ENCODE results near the gene ZHX3.

The ZHX3 gene

DNA sequence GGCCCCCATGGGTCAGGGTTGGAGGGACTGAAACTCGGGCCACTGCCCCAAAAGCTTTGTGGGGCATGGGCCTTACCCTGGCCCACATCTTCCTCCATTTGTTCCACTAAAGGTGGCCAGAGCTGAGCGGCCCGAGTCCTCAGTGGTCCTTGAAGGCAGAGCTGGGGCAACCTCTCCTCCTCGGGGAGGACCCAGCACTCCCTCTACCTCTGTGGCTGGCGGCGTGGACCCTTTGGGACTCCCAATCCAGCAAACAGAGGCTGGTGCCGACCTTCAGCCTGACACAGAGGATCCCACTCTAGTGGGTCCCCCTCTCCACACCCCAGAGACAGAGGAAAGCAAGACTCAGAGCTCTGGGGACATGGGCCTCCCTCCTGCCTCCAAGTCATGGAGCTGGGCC is 32.4 kb upstream of the ZHX3 start:
- TF ChIP-seq, protein P1, sequence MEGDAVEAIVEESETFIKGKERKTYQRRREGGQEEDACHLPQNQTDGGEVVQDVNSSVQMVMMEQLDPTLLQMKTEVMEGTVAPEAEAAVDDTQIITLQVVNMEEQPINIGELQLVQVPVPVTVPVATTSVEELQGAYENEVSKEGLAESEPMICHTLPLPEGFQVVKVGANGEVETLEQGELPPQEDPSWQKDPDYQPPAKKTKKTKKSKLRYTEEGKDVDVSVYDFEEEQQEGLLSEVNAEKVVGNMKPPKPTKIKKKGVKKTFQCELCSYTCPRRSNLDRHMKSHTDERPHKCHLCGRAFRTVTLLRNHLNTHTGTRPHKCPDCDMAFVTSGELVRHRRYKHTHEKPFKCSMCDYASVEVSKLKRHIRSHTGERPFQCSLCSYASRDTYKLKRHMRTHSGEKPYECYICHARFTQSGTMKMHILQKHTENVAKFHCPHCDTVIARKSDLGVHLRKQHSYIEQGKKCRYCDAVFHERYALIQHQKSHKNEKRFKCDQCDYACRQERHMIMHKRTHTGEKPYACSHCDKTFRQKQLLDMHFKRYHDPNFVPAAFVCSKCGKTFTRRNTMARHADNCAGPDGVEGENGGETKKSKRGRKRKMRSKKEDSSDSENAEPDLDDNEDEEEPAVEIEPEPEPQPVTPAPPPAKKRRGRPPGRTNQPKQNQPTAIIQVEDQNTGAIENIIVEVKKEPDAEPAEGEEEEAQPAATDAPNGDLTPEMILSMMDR (IDR thresholded peaks at IDR 0.05; ENCODE audit: low read depth, low read length, poor library complexity, severe bottlenecking), result no peak
- TF ChIP-seq EZH2phosphoT487 (IDR thresholded peaks at IDR 0.05; ENCODE audit: borderline replicate concordance, low read length), result no peak
- Histone ChIP-seq H3K9me3 (ENCODE audit: control insufficient read depth, insufficient read depth, low read length) (no peaks in the 10 kb centered on the region), H3K36me3 (ENCODE audit: control insufficient read depth, low read length) (no peaks in the 10 kb centered on the region), H3K4me3 (ENCODE audit: low read length) (no peak overlapping the region), H3K4me2 (ENCODE audit: low read length) (no peak overlapping the region), H3K27ac (ENCODE audit: low read depth, low read length) (no peak overlapping the region), H3F3A (ENCODE audit: control insufficient read depth, insufficient read depth) (no peaks in the 10 kb centered on the region), H4K20me1 (ENCODE audit: control insufficient read depth, insufficient read depth, low read depth, low read length) (no peaks in the 10 kb centered on the region), H3K79me2 (ENCODE audit: control insufficient read depth, low read length) (no peaks in the 10 kb centered on the region), H3K4me1 (ENCODE audit: control insufficient read depth, low read length) (no peaks in the 10 kb centered on the region), H3K27me3 (ENCODE audit: control insufficient read depth, low read length) (no peaks in the 10 kb centered on the region), H3K9me2 (replicated peaks; ENCODE audit: control insufficient read depth, low read length) (no peaks in the 10 kb centered on the region)

DNA sequence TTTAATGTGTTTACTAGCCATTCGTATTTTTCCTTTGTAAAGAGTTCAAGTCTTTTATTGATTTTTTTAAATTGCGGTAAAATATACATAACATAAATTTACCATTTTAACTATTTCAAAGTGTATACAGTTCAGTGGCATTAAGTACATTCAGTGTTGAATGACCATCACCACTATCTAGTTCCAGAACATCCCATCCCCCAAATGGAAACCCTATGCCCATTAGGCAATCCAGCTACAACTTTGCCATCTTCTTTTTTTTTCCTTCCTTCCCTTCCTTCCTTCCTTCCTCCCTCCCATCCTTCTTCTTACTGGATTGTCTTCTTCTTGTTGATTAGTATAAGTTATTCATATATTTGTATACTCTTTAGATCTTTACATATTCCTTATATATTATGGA is 31.7 kb upstream of the ZHX3 start:
- Histone ChIP-seq H3K4me3 (ENCODE audit: low read length) (no peak overlapping the region), H3K4me2 (ENCODE audit: low read length) (no peak overlapping the region), H3K36me3 (ENCODE audit: control insufficient read depth, low read length) (no peaks in the 10 kb centered on the region), H3K27ac (ENCODE audit: low read depth, low read length) (no peak overlapping the region), H4K20me1 (ENCODE audit: control insufficient read depth, insufficient read depth, low read depth, low read length) (no peaks in the 10 kb centered on the region), H3K9me3 (ENCODE audit: control insufficient read depth, insufficient read depth, low read length) (no peaks in the 10 kb centered on the region), H3K79me2 (ENCODE audit: control insufficient read depth, low read length) (no peaks in the 10 kb centered on the region), H3K27me3 (ENCODE audit: control insufficient read depth, low read length) (no peaks in the 10 kb centered on the region), H3F3A (ENCODE audit: control insufficient read depth, insufficient read depth) (no peaks in the 10 kb centered on the region), H3K9me2 (replicated peaks; ENCODE audit: control insufficient read depth, low read length) (no peaks in the 10 kb centered on the region), H3K4me1 (ENCODE audit: control insufficient read depth, low read length) (no peaks in the 10 kb centered on the region)
- no peak for TF ChIP-seq EZH2phosphoT487 (IDR thresholded peaks at IDR 0.05; ENCODE audit: borderline replicate concordance, low read length)
- TF ChIP-seq, protein P1 (IDR thresholded peaks at IDR 0.05; ENCODE audit: low read depth, low read length, poor library complexity, severe bottlenecking), result no peak

DNA sequence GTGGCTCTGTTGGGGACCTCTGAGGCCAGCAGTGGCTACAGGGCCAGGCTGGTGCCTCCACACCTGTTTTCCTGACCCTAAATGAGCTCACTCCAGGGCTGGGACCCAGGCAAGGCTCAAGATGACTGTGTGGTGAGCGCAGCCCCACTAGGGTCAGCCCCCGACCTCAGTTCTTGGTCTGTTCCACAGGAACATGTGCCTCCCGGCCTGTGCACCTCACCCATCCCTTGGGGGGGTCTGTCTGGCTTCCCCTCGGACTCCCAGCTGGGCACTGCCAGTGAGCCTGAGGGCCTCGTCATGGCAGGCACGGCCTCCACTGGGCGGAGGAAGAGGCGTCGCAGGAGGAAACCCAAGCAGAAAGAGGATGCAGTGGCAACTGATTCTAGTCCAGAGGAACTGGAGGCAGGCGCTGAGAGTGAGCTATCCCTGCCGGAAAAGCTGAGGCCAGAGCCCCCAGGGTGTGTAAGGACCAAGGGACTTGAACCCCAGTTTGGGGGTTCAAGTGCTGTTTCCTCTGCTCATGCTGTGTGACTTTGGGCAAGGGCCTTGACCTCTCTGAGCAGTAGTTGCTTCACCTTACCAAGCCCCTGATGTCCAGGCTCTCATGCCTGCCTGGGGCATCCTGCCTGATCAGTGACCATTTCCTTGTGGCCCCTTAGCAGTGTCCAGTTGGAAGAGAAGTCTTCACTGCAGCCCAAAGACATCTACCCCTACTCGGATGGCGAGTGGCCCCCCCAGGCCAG is 31.1 kb upstream of the ZHX3 start:
- no peaks in the 10 kb centered on the region for H3K79me2 ChIP-seq (ENCODE audit: control insufficient read depth, low read length)
- no peaks in the 10 kb centered on the region for H4K20me1 ChIP-seq (ENCODE audit: control insufficient read depth, insufficient read depth, low read depth, low read length)
- no peaks in the 10 kb centered on the region for H3K4me1 ChIP-seq (ENCODE audit: control insufficient read depth, low read length)
- H3K27me3 ChIP-seq (ENCODE audit: control insufficient read depth, low read length), result no peaks in the 10 kb centered on the region
- no peaks in the 10 kb centered on the region for H3K36me3 ChIP-seq (ENCODE audit: control insufficient read depth, low read length)
- H3F3A ChIP-seq (ENCODE audit: control insufficient read depth, insufficient read depth), result no peaks in the 10 kb centered on the region
- H3K9me3 ChIP-seq (ENCODE audit: control insufficient read depth, insufficient read depth, low read length), result no peaks in the 10 kb centered on the region
- H3K4me2 ChIP-seq (ENCODE audit: low read length), result no peak overlapping the region
- H3K9me2 ChIP-seq (replicated peaks; ENCODE audit: control insufficient read depth, low read length), result no peaks in the 10 kb centered on the region
- TF ChIP-seq, protein P1 (IDR thresholded peaks at IDR 0.05; ENCODE audit: low read depth, low read length, poor library complexity, severe bottlenecking), result no peak
- TF ChIP-seq EZH2phosphoT487 (IDR thresholded peaks at IDR 0.05; ENCODE audit: borderline replicate concordance, low read length), result no peak
- H3K4me3 ChIP-seq (ENCODE audit: low read length), result no peak overlapping the region
- no peak overlapping the region for H3K27ac ChIP-seq (ENCODE audit: low read depth, low read length)

All from DOHH2 (cell line).